SK-N-SH treated with all-trans-retinoic acid at 6 μM for 48 hours (cell line): ENCODE measurements around the gene EMC6.

Experiments used
- ATAC-seq: fragments of 200-7000 bp; cut with Tn5 transposase; 3 replicates; pipeline ENCODE4 v1.9.1; 2020; ENCODE audit warnings: mild to moderate bottlenecking, moderate library complexity
- ARNTL ChIP-seq: fragments of 450-650 bp; formaldehyde crosslinking; IDR thresholded peaks from 2 replicates; pipeline ENCODE4 v1.5.0; 2020; ENCODE audit warnings: low read depth, mild to moderate bottlenecking, moderate library complexity, borderline replicate concordance
- BACH2 ChIP-seq: fragments of 250-450 bp; sonication (Bioruptor Pico); IDR thresholded peaks from 2 replicates; pipeline ENCODE4 v1.9.0; 2021; ENCODE audit warnings: mild to moderate bottlenecking, borderline replicate concordance
- CSDC2 ChIP-seq: fragments of 250-450 bp; sonication (Bioruptor Pico); IDR thresholded peaks from 2 replicates; pipeline ENCODE4 v1.5.0; 2020; ENCODE audit warnings: mild to moderate bottlenecking, moderate library complexity
- ESRRG ChIP-seq: fragments of 250-450 bp; sonication (Bioruptor Pico); IDR thresholded peaks from 2 replicates; pipeline ENCODE4 v1.6.1; 2021; ENCODE audit warnings: mild to moderate bottlenecking
- GLIS3 ChIP-seq: fragments of 250-450 bp; sonication (Bioruptor Pico); IDR thresholded peaks from 2 replicates; pipeline ENCODE4 v1.5.0; 2020; ENCODE audit warnings: mild to moderate bottlenecking, moderate library complexity
- ISL1 ChIP-seq: fragments of 250-450 bp; sonication (Bioruptor Pico); IDR thresholded peaks from 2 replicates; pipeline ENCODE4 v2.1.2; 2022; ENCODE audit warnings: mild to moderate bottlenecking, moderate library complexity
- OSR1 ChIP-seq: fragments of 250-450 bp; sonication (Bioruptor Pico); IDR thresholded peaks from 2 replicates; pipeline ENCODE4 v1.8.0; 2022; ENCODE audit warnings: moderate library complexity, mild to moderate bottlenecking, inconsistent platforms
- PPARA ChIP-seq: fragments of 250-450 bp; sonication (Bioruptor Pico); IDR thresholded peaks from 2 replicates; pipeline ENCODE4 v1.5.0; 2020; ENCODE audit warnings: mild to moderate bottlenecking, borderline replicate concordance
- RARB ChIP-seq: fragments of 250-450 bp; sonication (Bioruptor Pico); IDR thresholded peaks from 2 replicates; pipeline ENCODE4 v1.8.0; 2021; ENCODE audit warnings: mild to moderate bottlenecking, moderate library complexity
- SNAI2 ChIP-seq: fragments of 250-450 bp; sonication (Bioruptor Pico); IDR thresholded peaks from 2 replicates; pipeline ENCODE4 v1.5.0; 2020; ENCODE audit warnings: mild to moderate bottlenecking, moderate library complexity
- TCF4 ChIP-seq: fragments of 250-450 bp; sonication (Bioruptor Pico); IDR thresholded peaks from 2 replicates; pipeline ENCODE4 v1.8.0; 2021; ENCODE audit warnings: mild to moderate bottlenecking, moderate library complexity, borderline replicate concordance
- TOX ChIP-seq: fragments of 250-450 bp; sonication (Bioruptor Pico); IDR thresholded peaks from 2 replicates; pipeline ENCODE4 v1.8.0; 2021; ENCODE audit warnings: mild to moderate bottlenecking, moderate library complexity, borderline replicate concordance
- ZC3H10 ChIP-seq: fragments of 250-450 bp; sonication (Bioruptor Pico); IDR thresholded peaks from 2 replicates; pipeline ENCODE4 v1.5.1; 2021; ENCODE audit warnings: mild to moderate bottlenecking, moderate library complexity
- ZFP30 ChIP-seq: fragments of 450-650 bp; formaldehyde crosslinking; IDR thresholded peaks from 2 replicates; pipeline ENCODE4 v1.5.0; 2022; ENCODE audit warnings: mild to moderate bottlenecking, moderate library complexity
- ZNF70 ChIP-seq: fragments of 450-650 bp; formaldehyde crosslinking; IDR thresholded peaks from 2 replicates; pipeline ENCODE4 v1.5.0; 2020; ENCODE audit warnings: mild to moderate bottlenecking, moderate library complexity
- ZNF8 ChIP-seq: fragments of 450-650 bp; formaldehyde crosslinking; IDR thresholded peaks from 2 replicates; pipeline ENCODE4 v1.5.0; 2020; ENCODE audit warnings: mild to moderate bottlenecking, moderate library complexity
- TF ChIP-seq, protein P1 (sequence below): fragments of 250-450 bp; sonication (Bioruptor Pico); IDR thresholded peaks from 2 replicates; pipeline ENCODE4 v1.5.1; 2021; ENCODE audit warnings: mild to moderate bottlenecking, moderate library complexity
- TF ChIP-seq, protein P2 (sequence below): fragments of 250-450 bp; sonication (Bioruptor Pico); IDR thresholded peaks from 2 replicates; pipeline ENCODE4 v1.8.0; 2020; ENCODE audit warnings: mild to moderate bottlenecking, moderate library complexity, borderline replicate concordance
- TF ChIP-seq, protein P3 (sequence below): fragments of 250-450 bp; sonication (Bioruptor Pico); IDR thresholded peaks from 2 replicates; pipeline ENCODE4 v1.5.0; 2020; ENCODE audit warnings: mild to moderate bottlenecking, moderate library complexity
- TF ChIP-seq, protein P4 (sequence below): fragments of 250-450 bp; sonication (Bioruptor Pico); IDR thresholded peaks from 2 replicates; pipeline ENCODE4 v1.8.0; 2021; ENCODE audit warnings: low read depth, mild to moderate bottlenecking, moderate library complexity, borderline replicate concordance
- TF ChIP-seq, protein P5 (sequence below): fragments of 250-450 bp; sonication (Bioruptor Pico); IDR thresholded peaks from 2 replicates; pipeline ENCODE4 v1.5.1; 2020; ENCODE audit warnings: low read depth, mild to moderate bottlenecking, moderate library complexity

Gene EMC6

DNA sequence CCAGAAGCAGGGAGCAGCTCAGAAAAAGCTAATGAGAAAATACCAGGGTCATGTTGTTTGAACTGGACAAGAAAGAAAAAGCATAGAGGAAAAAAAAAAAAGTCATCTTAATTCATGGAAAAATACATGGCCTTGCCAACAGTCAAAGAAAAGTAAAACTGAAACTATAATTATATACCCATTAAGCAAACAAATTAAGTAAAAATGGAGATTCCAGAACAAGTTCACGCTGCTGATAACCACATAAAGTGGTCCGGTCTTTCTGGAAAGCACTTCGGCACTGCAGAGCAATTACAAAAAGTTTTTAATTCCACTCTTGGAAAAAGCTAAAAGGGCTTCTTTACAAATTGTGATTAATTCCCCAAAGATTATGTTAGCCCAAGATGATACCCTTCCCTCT lies 39.8 kb downstream of the EMC6 start:
- no peak for ATAC-seq

DNA sequence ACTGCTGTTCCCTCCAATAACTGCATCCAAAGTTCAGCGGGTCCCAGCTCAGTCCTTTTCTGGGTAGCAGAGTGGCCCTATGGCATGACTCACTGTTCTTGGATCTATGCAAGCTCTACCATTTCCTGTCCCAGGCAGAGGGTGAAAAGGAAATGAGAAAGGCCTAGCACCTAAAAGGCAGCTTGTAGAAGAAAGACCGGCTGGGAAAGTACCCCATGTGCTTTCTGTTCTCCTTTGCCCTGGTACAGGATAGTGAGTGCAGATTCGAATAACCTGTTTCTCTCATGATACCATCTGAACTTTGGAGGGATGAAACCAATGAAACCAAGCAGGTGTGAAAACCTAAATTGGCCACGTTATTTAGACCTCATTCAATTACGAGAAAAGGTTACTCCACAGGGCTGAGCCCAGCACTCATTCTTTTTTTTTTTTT lies 42.4 kb downstream of the EMC6 start:
- no peak for TF ChIP-seq GLIS3
- no peak for TF ChIP-seq TOX (CRISPR knock-in tag)
- no peak for TF ChIP-seq PPARA (CRISPR knock-in tag)
- TF ChIP-seq ARNTL (CRISPR knock-in tag), result no peak
- TF ChIP-seq SNAI2 (CRISPR knock-in tag), result no peak
- TF ChIP-seq, protein P1, sequence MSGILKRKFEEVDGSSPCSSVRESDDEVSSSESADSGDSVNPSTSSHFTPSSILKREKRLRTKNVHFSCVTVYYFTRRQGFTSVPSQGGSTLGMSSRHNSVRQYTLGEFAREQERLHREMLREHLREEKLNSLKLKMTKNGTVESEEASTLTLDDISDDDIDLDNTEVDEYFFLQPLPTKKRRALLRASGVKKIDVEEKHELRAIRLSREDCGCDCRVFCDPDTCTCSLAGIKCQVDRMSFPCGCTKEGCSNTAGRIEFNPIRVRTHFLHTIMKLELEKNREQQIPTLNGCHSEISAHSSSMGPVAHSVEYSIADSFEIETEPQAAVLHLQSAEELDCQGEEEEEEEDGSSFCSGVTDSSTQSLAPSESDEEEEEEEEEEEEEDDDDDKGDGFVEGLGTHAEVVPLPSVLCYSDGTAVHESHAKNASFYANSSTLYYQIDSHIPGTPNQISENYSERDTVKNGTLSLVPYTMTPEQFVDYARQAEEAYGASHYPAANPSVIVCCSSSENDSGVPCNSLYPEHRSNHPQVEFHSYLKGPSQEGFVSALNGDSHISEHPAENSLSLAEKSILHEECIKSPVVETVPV, result no peak
- TF ChIP-seq, protein P2, sequence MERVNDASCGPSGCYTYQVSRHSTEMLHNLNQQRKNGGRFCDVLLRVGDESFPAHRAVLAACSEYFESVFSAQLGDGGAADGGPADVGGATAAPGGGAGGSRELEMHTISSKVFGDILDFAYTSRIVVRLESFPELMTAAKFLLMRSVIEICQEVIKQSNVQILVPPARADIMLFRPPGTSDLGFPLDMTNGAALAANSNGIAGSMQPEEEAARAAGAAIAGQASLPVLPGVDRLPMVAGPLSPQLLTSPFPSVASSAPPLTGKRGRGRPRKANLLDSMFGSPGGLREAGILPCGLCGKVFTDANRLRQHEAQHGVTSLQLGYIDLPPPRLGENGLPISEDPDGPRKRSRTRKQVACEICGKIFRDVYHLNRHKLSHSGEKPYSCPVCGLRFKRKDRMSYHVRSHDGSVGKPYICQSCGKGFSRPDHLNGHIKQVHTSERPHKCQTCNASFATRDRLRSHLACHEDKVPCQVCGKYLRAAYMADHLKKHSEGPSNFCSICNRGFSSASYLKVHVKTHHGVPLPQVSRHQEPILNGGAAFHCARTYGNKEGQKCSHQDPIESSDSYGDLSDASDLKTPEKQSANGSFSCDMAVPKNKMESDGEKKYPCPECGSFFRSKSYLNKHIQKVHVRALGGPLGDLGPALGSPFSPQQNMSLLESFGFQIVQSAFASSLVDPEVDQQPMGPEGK (CRISPR knock-in tag), result no peak
- no peak for TF ChIP-seq ZNF70 (CRISPR knock-in tag)
- TF ChIP-seq ZC3H10 (CRISPR knock-in tag), result no peak
- TF ChIP-seq, protein P3, sequence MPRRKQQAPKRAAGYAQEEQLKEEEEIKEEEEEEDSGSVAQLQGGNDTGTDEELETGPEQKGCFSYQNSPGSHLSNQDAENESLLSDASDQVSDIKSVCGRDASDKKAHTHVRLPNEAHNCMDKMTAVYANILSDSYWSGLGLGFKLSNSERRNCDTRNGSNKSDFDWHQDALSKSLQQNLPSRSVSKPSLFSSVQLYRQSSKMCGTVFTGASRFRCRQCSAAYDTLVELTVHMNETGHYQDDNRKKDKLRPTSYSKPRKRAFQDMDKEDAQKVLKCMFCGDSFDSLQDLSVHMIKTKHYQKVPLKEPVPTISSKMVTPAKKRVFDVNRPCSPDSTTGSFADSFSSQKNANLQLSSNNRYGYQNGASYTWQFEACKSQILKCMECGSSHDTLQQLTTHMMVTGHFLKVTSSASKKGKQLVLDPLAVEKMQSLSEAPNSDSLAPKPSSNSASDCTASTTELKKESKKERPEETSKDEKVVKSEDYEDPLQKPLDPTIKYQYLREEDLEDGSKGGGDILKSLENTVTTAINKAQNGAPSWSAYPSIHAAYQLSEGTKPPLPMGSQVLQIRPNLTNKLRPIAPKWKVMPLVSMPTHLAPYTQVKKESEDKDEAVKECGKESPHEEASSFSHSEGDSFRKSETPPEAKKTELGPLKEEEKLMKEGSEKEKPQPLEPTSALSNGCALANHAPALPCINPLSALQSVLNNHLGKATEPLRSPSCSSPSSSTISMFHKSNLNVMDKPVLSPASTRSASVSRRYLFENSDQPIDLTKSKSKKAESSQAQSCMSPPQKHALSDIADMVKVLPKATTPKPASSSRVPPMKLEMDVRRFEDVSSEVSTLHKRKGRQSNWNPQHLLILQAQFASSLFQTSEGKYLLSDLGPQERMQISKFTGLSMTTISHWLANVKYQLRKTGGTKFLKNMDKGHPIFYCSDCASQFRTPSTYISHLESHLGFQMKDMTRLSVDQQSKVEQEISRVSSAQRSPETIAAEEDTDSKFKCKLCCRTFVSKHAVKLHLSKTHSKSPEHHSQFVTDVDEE (CRISPR knock-in tag), result no peak
- TF ChIP-seq RARB, result no peak
- no peak for TF ChIP-seq ZNF8 (CRISPR knock-in tag)
- TF ChIP-seq, protein P4, sequence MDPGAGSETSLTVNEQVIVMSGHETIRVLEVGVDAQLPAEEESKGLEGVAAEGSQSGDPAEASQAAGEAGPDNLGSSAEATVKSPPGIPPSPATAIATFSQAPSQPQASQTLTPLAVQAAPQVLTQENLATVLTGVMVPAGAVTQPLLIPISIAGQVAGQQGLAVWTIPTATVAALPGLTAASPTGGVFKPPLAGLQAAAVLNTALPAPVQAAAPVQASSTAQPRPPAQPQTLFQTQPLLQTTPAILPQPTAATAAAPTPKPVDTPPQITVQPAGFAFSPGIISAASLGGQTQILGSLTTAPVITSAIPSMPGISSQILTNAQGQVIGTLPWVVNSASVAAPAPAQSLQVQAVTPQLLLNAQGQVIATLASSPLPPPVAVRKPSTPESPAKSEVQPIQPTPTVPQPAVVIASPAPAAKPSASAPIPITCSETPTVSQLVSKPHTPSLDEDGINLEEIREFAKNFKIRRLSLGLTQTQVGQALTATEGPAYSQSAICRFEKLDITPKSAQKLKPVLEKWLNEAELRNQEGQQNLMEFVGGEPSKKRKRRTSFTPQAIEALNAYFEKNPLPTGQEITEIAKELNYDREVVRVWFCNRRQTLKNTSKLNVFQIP (CRISPR knock-in tag), result no peak
- TF ChIP-seq, protein P5, sequence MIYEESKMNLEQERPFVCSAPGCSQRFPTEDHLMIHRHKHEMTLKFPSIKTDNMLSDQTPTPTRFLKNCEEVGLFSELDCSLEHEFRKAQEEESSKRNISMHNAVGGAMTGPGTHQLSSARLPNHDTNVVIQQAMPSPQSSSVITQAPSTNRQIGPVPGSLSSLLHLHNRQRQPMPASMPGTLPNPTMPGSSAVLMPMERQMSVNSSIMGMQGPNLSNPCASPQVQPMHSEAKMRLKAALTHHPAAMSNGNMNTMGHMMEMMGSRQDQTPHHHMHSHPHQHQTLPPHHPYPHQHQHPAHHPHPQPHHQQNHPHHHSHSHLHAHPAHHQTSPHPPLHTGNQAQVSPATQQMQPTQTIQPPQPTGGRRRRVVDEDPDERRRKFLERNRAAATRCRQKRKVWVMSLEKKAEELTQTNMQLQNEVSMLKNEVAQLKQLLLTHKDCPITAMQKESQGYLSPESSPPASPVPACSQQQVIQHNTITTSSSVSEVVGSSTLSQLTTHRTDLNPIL (CRISPR knock-in tag), result no peak
- no peak for TF ChIP-seq TCF4 (CRISPR knock-in tag)
- TF ChIP-seq BACH2 (CRISPR knock-in tag), result no peak
- no peak for TF ChIP-seq OSR1
- no peak for TF ChIP-seq CSDC2 (CRISPR knock-in tag)
- TF ChIP-seq, all 23 proteins: peak for 0
- ATAC-seq, result peak; percentile 49; the same call in 2 of the 3 replicates

More for the DNA sequence above, 39.8 kb downstream of the EMC6 start:
- TF ChIP-seq, protein P5 (CRISPR knock-in tag), result no peak
- TF ChIP-seq ZNF70 (CRISPR knock-in tag) (no peak), ISL1 (CRISPR knock-in tag) (no peak), RARB (no peak), SNAI2 (CRISPR knock-in tag) (no peak), ZFP30 (CRISPR knock-in tag) (no peak), BACH2 (CRISPR knock-in tag) (no peak), ZC3H10 (CRISPR knock-in tag) (no peak), TCF4 (CRISPR knock-in tag) (no peak), TOX (CRISPR knock-in tag) (no peak), PPARA (CRISPR knock-in tag) (no peak), ESRRG (no peak)
- TF ChIP-seq, protein P3 (CRISPR knock-in tag), result no peak
- TF ChIP-seq, protein P1, result no peak
